ENCODE measurements around the gene OR5AC2. TPM values are rescaled to one million over a fixed set of nuclear protein-coding genes. Genes with fewer than 3 reads are reported as not detected.

Gene OR5AC2
- total RNA-seq, 2 donors from 2014 or later, result not detected

DNA sequence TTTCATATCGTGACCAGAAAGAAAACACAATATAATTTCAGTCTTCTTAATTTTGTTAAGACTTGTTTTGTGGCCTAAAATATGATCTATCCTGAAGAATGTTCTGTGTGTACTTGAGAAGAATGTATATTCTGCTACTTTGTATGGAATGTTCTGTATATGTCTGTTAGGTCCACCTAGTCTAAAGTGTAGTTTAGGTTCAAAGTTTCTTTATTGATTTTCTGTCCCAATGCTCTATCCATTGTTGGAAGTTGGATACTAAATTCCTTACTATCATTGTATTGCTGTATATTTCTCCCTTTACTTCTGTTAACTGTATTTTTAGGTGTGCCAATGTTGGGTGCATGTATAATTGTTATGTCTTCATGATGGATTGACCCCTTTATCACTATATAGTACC is 21.2 kb downstream of the OR5AC2 start:
- ATAC-seq (ENCODE audit: insufficient number of reproducible peaks, low FRiP score, low read depth) (no peak), DNase-seq (ENCODE audit: low spot score) (no peak)
- H3K27ac ChIP-seq, result no peak overlapping the region
- no peaks in the 10 kb centered on the region for H3K36me3 ChIP-seq
- H3K9me3 ChIP-seq, result no peaks in the 10 kb centered on the region
- H3K27me3 ChIP-seq (replicated peaks; ENCODE audit: insufficient read depth), result no peaks in the 10 kb centered on the region
- H3K4me1 ChIP-seq (ENCODE audit: control insufficient read depth in 1 of 2, low read depth in 2 of 2), result no peaks in the 10 kb centered on the region
- no peak overlapping the region for H3K4me3 ChIP-seq
- TF ChIP-seq CTCF (IDR thresholded peaks at IDR 0.05), result no peak

DNA sequence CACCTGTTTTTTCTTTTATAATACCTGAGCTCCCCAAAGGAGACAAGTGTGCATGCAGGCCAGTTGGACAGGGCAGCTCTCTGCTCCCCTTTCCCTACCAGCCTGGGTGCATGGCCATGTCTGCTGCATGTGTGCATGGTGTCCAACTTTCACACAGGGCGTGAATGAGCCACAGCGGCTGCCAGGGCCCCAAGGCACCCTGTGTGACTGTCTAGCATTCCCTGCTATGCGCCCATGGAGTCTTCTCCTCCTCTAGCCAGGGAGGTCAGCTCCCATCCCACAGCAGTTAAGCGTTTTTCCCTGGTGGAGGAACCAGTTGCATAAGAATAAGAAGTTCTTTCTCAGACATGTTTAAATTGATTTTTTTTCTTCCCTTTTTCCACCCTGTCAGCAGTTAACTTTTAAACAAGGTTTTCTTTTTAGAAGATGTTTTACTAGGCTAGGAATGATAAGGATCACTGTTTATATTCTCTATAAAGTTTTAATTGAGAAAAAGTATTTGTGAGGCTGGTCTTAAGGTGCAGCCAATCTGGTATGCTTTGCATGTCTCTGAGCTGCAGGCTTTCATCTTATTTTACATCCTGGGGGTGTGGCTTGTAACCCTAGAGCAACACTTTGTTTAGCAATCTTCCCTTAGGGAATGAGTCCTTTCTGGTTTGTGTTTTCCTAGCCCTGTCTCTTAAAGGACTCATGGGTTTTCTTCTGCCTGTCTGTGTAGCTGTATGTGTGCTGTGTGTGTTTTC is 23.0 kb downstream of the OR5AC2 start:
- Histone ChIP-seq H3K4me3 (no peak overlapping the region), H3K4me1 (ENCODE audit: control insufficient read depth in 1 of 2, low read depth in 2 of 2) (no peaks in the 10 kb centered on the region), H3K27me3 (replicated peaks; ENCODE audit: insufficient read depth) (no peaks in the 10 kb centered on the region), H3K9me3 (no peaks in the 10 kb centered on the region), H3K27ac (no peak overlapping the region), H3K36me3 (no peaks in the 10 kb centered on the region)
- TF ChIP-seq CTCF (IDR thresholded peaks at IDR 0.05), result no peak
- DNase-seq (ENCODE audit: low spot score) (no peak), ATAC-seq (ENCODE audit: insufficient number of reproducible peaks, low FRiP score, low read depth) (no peak)

- Histone ChIP-seq H3K27me3 (replicated peaks; ENCODE audit: insufficient read depth) (no peaks in the 10 kb centered on the region), H3K36me3 (no peaks in the 10 kb centered on the region), H3K27ac (no peak overlapping the region), H3K9me3 (no peaks in the 10 kb centered on the region), H3K4me3 (no peak overlapping the region), H3K4me1 (ENCODE audit: control insufficient read depth in 1 of 2, low read depth in 2 of 2) (no peaks in the 10 kb centered on the region)
- no peak for TF ChIP-seq CTCF (IDR thresholded peaks at IDR 0.05)
- DNase-seq (ENCODE audit: low spot score) (no peak), ATAC-seq (ENCODE audit: insufficient number of reproducible peaks, low FRiP score, low read depth) (no peak)
Measured at GRCh38 chr3:98110550-98110908, 23.6 kb downstream of the OR5AC2 start.

DNA sequence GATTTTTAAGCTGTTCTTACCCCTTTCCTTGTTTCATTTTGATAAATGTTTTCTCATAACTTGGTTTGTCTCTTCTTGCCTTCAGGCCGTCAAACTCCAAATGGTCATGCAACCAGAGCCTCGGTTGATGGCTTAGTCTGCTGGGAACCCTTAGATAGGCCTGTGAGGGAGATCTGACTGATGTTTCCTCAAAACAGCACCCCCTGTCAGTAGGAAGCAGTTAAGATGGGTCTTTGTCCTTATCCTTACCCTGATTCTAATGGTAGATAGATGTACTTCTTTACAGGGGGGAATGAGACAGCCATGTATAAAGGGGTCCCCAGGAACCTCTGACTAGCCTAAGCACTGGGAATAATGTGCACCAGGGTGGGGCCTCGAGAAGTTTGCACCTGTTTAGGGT is 27.3 kb downstream of the OR5AC2 start:
- TF ChIP-seq CTCF (IDR thresholded peaks at IDR 0.05), result no peak
- Histone ChIP-seq H3K36me3 (no peaks in the 10 kb centered on the region), H3K27ac (no peak overlapping the region), H3K9me3 (peaks cover 2% of the 10 kb centered on the region), H3K4me3 (no peak overlapping the region), H3K4me1 (ENCODE audit: control insufficient read depth in 1 of 2, low read depth in 2 of 2) (no peaks in the 10 kb centered on the region), H3K27me3 (replicated peaks; ENCODE audit: insufficient read depth) (no peaks in the 10 kb centered on the region)
- ATAC-seq (ENCODE audit: insufficient number of reproducible peaks, low FRiP score, low read depth) (no peak), DNase-seq (ENCODE audit: low spot score) (no peak)

DNA sequence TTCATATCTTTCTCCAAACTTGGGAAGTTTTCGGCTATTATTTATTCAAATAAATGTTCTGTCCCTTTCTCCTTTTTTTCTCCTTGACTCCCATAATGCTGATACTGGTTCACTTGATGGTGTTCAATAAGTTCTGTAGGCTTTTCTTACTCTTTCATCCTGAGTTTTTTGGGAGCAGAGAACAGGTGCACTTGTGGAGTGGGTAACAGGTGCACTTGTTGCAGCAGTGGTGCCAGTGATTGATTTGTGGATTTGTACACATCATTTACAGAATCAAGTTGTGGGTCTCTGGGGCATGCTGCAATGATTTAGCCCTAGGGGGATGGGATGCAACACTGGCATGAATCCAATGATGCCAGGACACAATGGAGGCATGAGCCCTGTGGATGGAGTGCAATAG is 28.7 kb downstream of the OR5AC2 start:
- H3K4me1 ChIP-seq (ENCODE audit: control insufficient read depth in 1 of 2, low read depth in 2 of 2), result no peaks in the 10 kb centered on the region
- H3K4me3 ChIP-seq, result no peak overlapping the region
- TF ChIP-seq CTCF (IDR thresholded peaks at IDR 0.05), result no peak
- no peaks in the 10 kb centered on the region for H3K27me3 ChIP-seq (replicated peaks; ENCODE audit: insufficient read depth)
- H3K36me3 ChIP-seq, result no peaks in the 10 kb centered on the region
- ATAC-seq (ENCODE audit: insufficient number of reproducible peaks, low FRiP score, low read depth) (no peak), DNase-seq (ENCODE audit: low spot score) (no peak)
- H3K9me3 ChIP-seq, result peaks cover 2% of the 10 kb centered on the region
- H3K27ac ChIP-seq, result no peak overlapping the region
